Left lung (tissue), 10 donors: ENCODE measurements around the gene CLK2. TPM values are rescaled to one million over a fixed set of nuclear protein-coding genes. Genes with fewer than 3 reads are reported as not detected.
"Not testable (repeated sequence)": the region's sequence is repeated elsewhere in the genome, so short reads cannot be mapped to it uniquely, and the experiment has no call there.

ENCODE experiments used
- ATAC-seq: fragments of 200-7000 bp; cut with Tn5 transposase; one replicate; pipeline ENCODE4 v1.9.1; 2020; ENCODE audit warnings: moderate library complexity
- DNase-seq, 4 donors: peaks; one replicate each; pipeline ENCODE4 v3.0.0-alpha.2; 2013 to 2020
- H3K27ac ChIP-seq, 2 donors: fragments of 200-600 bp; sonication (generic) in 1 of 2; one replicate each; pipeline versions ENCODE4 v1.5.0 to v1.8.0; 2020 to 2021
- H3K27me3 ChIP-seq, 2 donors: fragments of 200-600 bp; sonication (generic) in 1 of 2; one replicate each; pipeline versions ENCODE4 v1.5.0 to v1.8.0; 2020 to 2021
- H3K36me3 ChIP-seq, 2 donors: fragments of 200-600 bp; sonication (generic) in 1 of 2; one replicate each; pipeline versions ENCODE4 v1.5.0 to v1.8.0; 2020 to 2021
- H3K4me1 ChIP-seq, 2 donors: fragments of 200-600 bp; one replicate each; pipeline ENCODE4 v1.8.0; 2021
- H3K4me3 ChIP-seq, 2 donors: fragments of 200-600 bp; sonication (generic) in 1 of 2; one replicate each; pipeline versions ENCODE4 v1.5.0 to v1.8.0; 2020 to 2021; ENCODE audit warnings: mild to moderate bottlenecking in 1 of 2
- H3K9me3 ChIP-seq, 2 donors: fragments of 200-600 bp; sonication (generic) in 1 of 2; one replicate each; pipeline versions ENCODE4 v1.5.0 to v1.8.0; 2020 to 2021
- CTCF ChIP-seq, 2 donors: fragments of 200-600 bp; sonication (generic) in 1 of 2; IDR thresholded peaks; one replicate each; pipeline versions ENCODE4 v1.5.0 to v1.8.0; 2021; ENCODE audit warnings: antibody characterized with exemption in 2 of 2
- intact Hi-C, 2 donors: fragments of 100-400 bp; cut with DNase I; formaldehyde crosslinking; loops; one replicate each; pipeline versions ENCODE4 v1.11.2 to v1.14.2; 2022
- polyA plus RNA-seq, 6 donors: library from polyadenylated mRNA; unstranded; fragments of 120-200 nt; gene quantifications; one replicate each; pipeline ENCODE4 v1.2.1, GENCODE V29; 2013; ENCODE audit not compliant: insufficient read length in 6 of 6
- total RNA-seq, 2 donors: library from RNA; stranded (reverse); fragmentation: NEBNext Ultra II Directional; extraction: Animal tissue kit (Norgen Biotek cat#: 25700); gene quantifications; one replicate each; pipeline ENCODE4 v1.2.1, GENCODE V29; 2021
- donor health status: DM: no; HTN: yes; CAD: no.
- donor health status: DM: no; HTN: no; CAD: no.

CLK2 gene
- total and polyA plus RNA-seq, 8 donors = 45.4 to 94.8 (median 76.6) TPM

DNA sequence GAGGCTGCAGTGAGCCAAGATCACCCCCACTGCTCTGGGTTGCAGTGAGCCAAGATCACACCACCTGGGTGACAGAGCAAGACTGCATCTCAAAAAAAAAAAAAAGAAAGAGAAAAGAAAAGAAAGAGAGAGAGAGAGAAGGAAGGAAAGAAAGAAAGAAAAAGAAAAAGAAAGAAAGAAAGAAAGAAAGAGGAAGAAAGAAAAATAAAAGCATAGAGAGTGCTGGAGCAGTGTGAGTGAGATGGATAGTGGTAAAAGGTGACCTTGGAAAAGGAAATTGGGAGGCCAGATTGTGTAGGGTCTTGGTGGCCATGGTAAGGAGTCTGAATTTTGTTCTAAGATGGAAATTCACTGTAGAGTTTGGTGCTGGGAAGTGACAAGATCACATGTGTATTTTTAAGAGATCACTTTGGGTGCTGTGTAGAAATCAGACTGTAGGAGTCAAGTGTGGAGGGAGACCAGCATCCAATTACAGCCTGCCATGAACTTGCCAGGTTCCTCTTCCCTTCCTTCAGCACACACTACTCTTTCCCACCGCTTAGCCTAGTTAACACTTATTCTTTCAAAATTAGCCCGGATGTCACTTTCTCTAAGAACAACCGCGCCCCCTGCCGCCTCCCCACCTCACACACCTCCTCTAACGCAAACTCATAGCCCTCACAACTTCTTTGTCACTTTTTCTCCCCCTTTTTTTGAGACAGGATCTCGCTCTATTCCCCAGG is 47.0 kb downstream of the CLK2 start:
- Histone ChIP-seq H3K9me3 (no peaks in the 10 kb centered on the region), H3K4me3 (peak overlapping the region; percentile 56 to 60), H3K36me3 (no peaks in the 10 kb centered on the region), H3K4me1 (peaks cover 3 to 59% of the 10 kb centered on the region in 2 donors), H3K27me3 (no peaks in the 10 kb centered on the region), H3K27ac (peak overlapping the region; percentile 85)
- DNase-seq (peak; percentile 56 to 90 (median 80)), ATAC-seq (peak; percentile 73)
- intact Hi-C loops = no loop called here
- TF ChIP-seq CTCF (IDR thresholded peaks at IDR 0.05) = peak; percentile 28 to 56

GRCh38 chr1:155225404-155225759 is 47.9 kb downstream of the CLK2 start:
- peak overlapping the region in 1 of 2 donors; percentile 85 for H3K27ac ChIP-seq

DNA sequence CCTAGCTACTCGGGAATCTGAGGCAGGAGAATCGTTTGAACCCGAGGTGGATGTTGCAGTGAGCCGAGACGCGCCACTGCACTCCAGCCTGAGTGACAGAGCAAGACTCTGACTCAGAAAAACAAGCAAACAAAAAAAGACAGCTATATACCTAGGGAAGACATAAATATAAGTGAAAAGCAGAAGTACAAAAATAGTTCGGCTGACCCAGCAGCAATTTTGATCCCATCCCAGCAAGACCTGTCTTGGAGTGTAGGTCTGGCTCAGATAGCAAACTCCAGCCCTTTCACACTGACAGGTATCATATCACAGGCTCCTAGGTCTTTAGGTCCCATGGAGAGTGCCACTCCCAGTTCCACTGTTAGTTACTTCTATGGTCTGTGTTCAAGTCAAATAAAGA is 50.3 kb downstream of the CLK2 start:
- DNase-seq = no peak

More at GRCh38 chr1:155225404-155225759, 47.9 kb downstream of the CLK2 start:
- intact Hi-C loops, DNase-seq, ATAC-seq, H3K27me3 ChIP-seq, H3K36me3 ChIP-seq, H3K9me3 ChIP-seq, H3K4me3 ChIP-seq: not testable (repeated sequence)
- H3K4me1 ChIP-seq = peaks cover 3 to 67% of the 10 kb centered on the region in 2 donors

DNA sequence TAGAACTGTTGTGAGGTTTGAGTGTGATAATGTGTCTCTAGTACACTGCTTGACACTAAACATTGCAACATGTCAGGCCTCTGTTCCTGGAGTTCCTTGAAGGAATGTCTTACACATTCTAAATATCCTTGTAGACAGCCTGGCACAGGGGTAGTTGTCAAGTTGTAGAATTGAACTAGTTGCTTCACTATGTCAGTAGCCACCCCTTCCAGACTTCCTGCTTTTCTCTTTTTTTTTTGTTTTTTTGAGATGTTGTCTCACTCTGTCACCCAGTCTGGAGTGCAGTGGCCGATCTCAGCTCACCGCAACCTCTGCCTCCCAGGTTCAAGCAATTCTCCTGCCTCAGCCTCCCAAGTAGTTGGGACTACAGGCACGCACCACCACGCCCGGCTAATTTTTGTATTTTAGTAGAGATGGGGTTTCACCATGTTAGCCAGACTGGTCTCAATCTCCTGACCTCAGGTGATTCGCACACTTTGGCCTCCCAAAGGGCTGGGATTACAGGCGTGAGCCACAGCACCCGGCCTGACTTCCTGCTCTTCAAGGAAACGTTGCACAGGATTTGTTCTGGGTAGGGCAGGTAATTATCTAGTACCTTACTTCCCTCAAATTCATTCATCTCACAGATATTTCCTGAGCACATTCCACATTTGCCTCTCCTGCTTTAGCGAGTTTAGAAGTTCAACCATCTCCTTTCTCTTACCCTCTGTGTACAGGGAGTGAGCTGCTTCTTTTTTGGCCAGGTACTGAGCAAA is 52.9 kb downstream of the CLK2 start:
- ATAC-seq, DNase-seq, H3K9me3 ChIP-seq, H3K36me3 ChIP-seq, H3K27me3 ChIP-seq, intact Hi-C loops, H3K4me3 ChIP-seq: not testable (repeated sequence)
- peak overlapping the region; percentile 8 to 82 for H3K27ac ChIP-seq
- peaks cover 3 to 61% of the 10 kb centered on the region in 2 donors for H3K4me1 ChIP-seq

More for the DNA sequence above, 50.3 kb downstream of the CLK2 start:
- no peaks in the 10 kb centered on the region for H3K9me3 ChIP-seq
- H3K4me3 ChIP-seq = no peak overlapping the region
- intact Hi-C loops = no loop called here
- no peak for ATAC-seq
- H3K27ac ChIP-seq = peak overlapping the region in 1 of 2 donors; percentile 85
- TF ChIP-seq CTCF (IDR thresholded peaks at IDR 0.05) = no peak
- H3K27me3 ChIP-seq = no peaks in the 10 kb centered on the region
- H3K4me1 ChIP-seq = peaks cover 3 to 79% of the 10 kb centered on the region in 2 donors
- no peaks in the 10 kb centered on the region for H3K36me3 ChIP-seq

DNA sequence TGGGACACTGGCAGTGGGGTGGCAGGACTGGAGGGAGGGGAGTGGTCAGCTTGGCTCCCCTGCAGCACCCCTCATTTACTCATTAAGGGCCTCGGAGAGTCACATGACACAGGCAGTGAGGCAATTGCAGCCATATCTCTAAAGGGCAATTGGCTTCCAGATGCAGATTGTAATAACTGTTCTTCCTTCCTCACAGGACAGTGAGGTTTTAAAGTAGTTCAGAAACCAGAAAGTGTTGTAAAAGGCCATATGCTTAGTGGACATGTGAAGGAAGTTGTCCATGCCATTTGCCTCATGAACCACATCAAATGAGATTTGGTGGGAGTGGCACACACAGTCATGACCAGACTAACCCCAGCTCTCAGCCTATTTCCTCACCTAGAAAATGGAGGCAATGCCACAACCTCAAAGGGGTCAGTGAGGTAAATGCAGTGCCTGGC is 53.7 kb downstream of the CLK2 start:
- H3K4me3 ChIP-seq = peak overlapping the region in 1 of 2 donors; percentile 3

More for the DNA sequence above, 53.7 kb downstream of the CLK2 start:
- ATAC-seq (peak; percentile 55), DNase-seq (peak in 1 of 4 donors; percentile 24)
- no peaks in the 10 kb centered on the region for H3K9me3 ChIP-seq
- H3K27ac ChIP-seq = peak overlapping the region; percentile 8 to 82
- no peak for TF ChIP-seq CTCF (IDR thresholded peaks at IDR 0.05)
- no peaks in the 10 kb centered on the region for H3K27me3 ChIP-seq
- intact Hi-C loops = no loop called here
- H3K36me3 ChIP-seq = no peaks in the 10 kb centered on the region
- peaks cover 3 to 55% of the 10 kb centered on the region in 2 donors for H3K4me1 ChIP-seq
